ENCODE measurements around the gene SETD2.

GRCh38 chr3:47007482-47008233, 156.3 kb downstream of the SETD2 start:
- TF ChIP-seq TARDBP (IDR thresholded peaks at IDR 0.05) (no peak), CTCF (IDR thresholded peaks at IDR 0.05 in 2 of 3, conservative IDR thresholded peaks at IDR 0.05 in 1 of 3; ENCODE audit: insufficient read depth in 2 of 3, low read depth in 1 of 3, low read length in 3 of 3) (no peak), RERE (CRISPR knock-in tag; IDR thresholded peaks at IDR 0.05; ENCODE audit: borderline replicate concordance) (no peak), ZNF121 (CRISPR knock-in tag; conservative IDR thresholded peaks at IDR 0.05) (no peak), BCL6 (CRISPR knock-in tag; IDR thresholded peaks at IDR 0.05) (no peak), KDM5B (IDR thresholded peaks at IDR 0.05; ENCODE audit: insufficient replicate concordance, low read depth, low read length) (no peak)
